ENCODE data around the gene KRTAP21-1.

DNA sequence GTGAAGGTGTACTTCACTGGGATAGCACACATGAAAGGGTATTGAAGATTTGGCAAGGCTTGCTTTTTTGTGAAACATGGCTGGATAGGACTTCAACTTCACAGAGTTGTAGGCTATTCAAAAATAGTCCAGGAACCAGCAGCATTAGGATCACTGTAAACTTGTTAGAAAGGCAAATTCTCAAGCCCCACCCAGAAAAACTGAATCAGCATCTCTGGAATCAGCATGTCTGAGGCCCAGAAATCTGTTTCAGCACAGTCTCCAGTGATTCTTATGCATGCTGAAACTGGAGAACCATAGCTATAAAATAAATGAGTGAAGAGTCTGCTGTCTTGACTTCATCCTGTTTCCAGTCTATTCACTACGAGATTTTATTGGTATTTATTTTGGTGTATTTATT lies 28.5 kb downstream of the KRTAP21-1 start:
- TF ChIP-seq NRF1 (IDR thresholded peaks at IDR 0.05; ENCODE audit: low read depth, low read length) (no peak), EP300 (IDR thresholded peaks at IDR 0.05; ENCODE audit: borderline replicate concordance in 1 of 2, low read depth in 2 of 2, low read length in 2 of 2) (no peak), POLR2A (IDR thresholded peaks at IDR 0.05; ENCODE audit: control extremely low read depth in 1 of 2, low read depth in 2 of 2, low read length in 2 of 2) (no peak), RBBP5 (IDR thresholded peaks at IDR 0.05; ENCODE audit: borderline replicate concordance, low read depth, low read length) (no peak), RFX5 (IDR thresholded peaks at IDR 0.05; ENCODE audit: borderline replicate concordance, low read depth, low read length) (no peak), TCF12 (IDR thresholded peaks at IDR 0.05; ENCODE audit: low read depth, low read length) (no peak), ZNF274 (IDR thresholded peaks at IDR 0.05; ENCODE audit: borderline replicate concordance, extremely low read depth, low read length) (no peak), CHD1 (IDR thresholded peaks at IDR 0.05; ENCODE audit: low read depth, low read length) (no peak), TAF1 (IDR thresholded peaks at IDR 0.05; ENCODE audit: low read depth, low read length) (no peak)
- TF ChIP-seq, protein P1, sequence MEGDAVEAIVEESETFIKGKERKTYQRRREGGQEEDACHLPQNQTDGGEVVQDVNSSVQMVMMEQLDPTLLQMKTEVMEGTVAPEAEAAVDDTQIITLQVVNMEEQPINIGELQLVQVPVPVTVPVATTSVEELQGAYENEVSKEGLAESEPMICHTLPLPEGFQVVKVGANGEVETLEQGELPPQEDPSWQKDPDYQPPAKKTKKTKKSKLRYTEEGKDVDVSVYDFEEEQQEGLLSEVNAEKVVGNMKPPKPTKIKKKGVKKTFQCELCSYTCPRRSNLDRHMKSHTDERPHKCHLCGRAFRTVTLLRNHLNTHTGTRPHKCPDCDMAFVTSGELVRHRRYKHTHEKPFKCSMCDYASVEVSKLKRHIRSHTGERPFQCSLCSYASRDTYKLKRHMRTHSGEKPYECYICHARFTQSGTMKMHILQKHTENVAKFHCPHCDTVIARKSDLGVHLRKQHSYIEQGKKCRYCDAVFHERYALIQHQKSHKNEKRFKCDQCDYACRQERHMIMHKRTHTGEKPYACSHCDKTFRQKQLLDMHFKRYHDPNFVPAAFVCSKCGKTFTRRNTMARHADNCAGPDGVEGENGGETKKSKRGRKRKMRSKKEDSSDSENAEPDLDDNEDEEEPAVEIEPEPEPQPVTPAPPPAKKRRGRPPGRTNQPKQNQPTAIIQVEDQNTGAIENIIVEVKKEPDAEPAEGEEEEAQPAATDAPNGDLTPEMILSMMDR (IDR thresholded peaks at IDR 0.05; ENCODE audit: control extremely low read depth in 1 of 3, insufficient read depth in 1 of 3, low read depth in 1 of 3, low read length in 3 of 3) = no peak

Data from H1 (cell line).